Measurements from ENCODE around the gene MYCBPAP. TPM values are rescaled to one million over a fixed set of nuclear protein-coding genes. Genes with fewer than 3 reads are reported as not detected.

Gene MYCBPAP
- total RNA-seq, 1 donor, result 0.86 TPM

- TF ChIP-seq CTCF (IDR thresholded peaks at IDR 0.05; ENCODE audit: insufficient read depth, low read depth, low read length), result no peak
- no peak overlapping the region for H3K4me3 ChIP-seq (ENCODE audit: low read depth, low read length)
- DNase-seq (ENCODE audit: low read depth), result no peak
These were observed 26.1 kb upstream of the MYCBPAP start for GRCh38 chr17:50482110-50482509.

GRCh38 chr17:50482516-50482915, 25.7 kb upstream of the MYCBPAP start:
- DNase-seq (ENCODE audit: low read depth), result peak; percentile 97
- TF ChIP-seq CTCF (IDR thresholded peaks at IDR 0.05; ENCODE audit: insufficient read depth, low read depth, low read length), result peak; percentile 91
- no peak overlapping the region for H3K4me3 ChIP-seq (ENCODE audit: low read depth, low read length)

GRCh38 chr17:50483266-50483665, 25.0 kb upstream of the MYCBPAP start:
- DNase-seq (ENCODE audit: low read depth), result no peak
- H3K4me3 ChIP-seq (ENCODE audit: low read depth, low read length), result no peak overlapping the region
- no peak for TF ChIP-seq CTCF (IDR thresholded peaks at IDR 0.05; ENCODE audit: insufficient read depth, low read depth, low read length)

GRCh38 chr17:50484386-50485155, 23.7 kb upstream of the MYCBPAP start:
- no peak for TF ChIP-seq CTCF (IDR thresholded peaks at IDR 0.05; ENCODE audit: insufficient read depth, low read depth, low read length)
- DNase-seq (ENCODE audit: low read depth), result no peak
- no peak overlapping the region for H3K4me3 ChIP-seq (ENCODE audit: low read depth, low read length)

- no peak for TF ChIP-seq CTCF (IDR thresholded peaks at IDR 0.05; ENCODE audit: insufficient read depth, low read depth, low read length)
- no peak overlapping the region for H3K4me3 ChIP-seq (ENCODE audit: low read depth, low read length)
- DNase-seq (ENCODE audit: low read depth), result no peak
These were observed 20.8 kb upstream of the MYCBPAP start for GRCh38 chr17:50487213-50488096.

- no peak for TF ChIP-seq CTCF (IDR thresholded peaks at IDR 0.05; ENCODE audit: insufficient read depth, low read depth, low read length)
- no peak overlapping the region for H3K4me3 ChIP-seq (ENCODE audit: low read depth, low read length)
- no peak for DNase-seq (ENCODE audit: low read depth)
These were observed 19.4 kb upstream of the MYCBPAP start for GRCh38 chr17:50488880-50489279.

Data from fibroblast of villous mesenchyme (primary cell).